Parathyroid adenoma (tissue), 2 donors: ENCODE data around the gene P4HA2.

Experiments used
- H2AFZ ChIP-seq: fragments of 300-600 bp; sonication (generic); one replicate; pipeline ENCODE4 v1.7.0; 2017; ENCODE audit warnings: antibody characterized with exemption, mild to moderate bottlenecking
- H3K27ac ChIP-seq: fragments of 300-600 bp; sonication (generic); one replicate; pipeline ENCODE4 v1.7.0; 2017
- H3K27me3 ChIP-seq: fragments of 300-600 bp; sonication (generic); one replicate; pipeline ENCODE4 v1.7.0; 2017; ENCODE audit warnings: low read length; ENCODE audit not compliant: control insufficient read depth, insufficient read depth
- H3K36me3 ChIP-seq: fragments of 300-600 bp; sonication (generic); one replicate; pipeline ENCODE4 v1.7.0; 2017; ENCODE audit warnings: low read length; ENCODE audit not compliant: control insufficient read depth, insufficient read depth
- H3K4me1 ChIP-seq: fragments of 300-600 bp; sonication (generic); one replicate; pipeline ENCODE4 v1.7.0; 2017; ENCODE audit warnings: control low read depth
- H3K4me2 ChIP-seq: fragments of 300-600 bp; sonication (generic); one replicate; pipeline ENCODE4 v1.7.0; 2017; ENCODE audit warnings: low read length
- H3K4me3 ChIP-seq: fragments of 300-600 bp; sonication (generic); one replicate; pipeline ENCODE4 v1.7.0; 2017; ENCODE audit warnings: low read depth, low read length
- H3K79me2 ChIP-seq: fragments of 300-600 bp; sonication (generic); one replicate; pipeline ENCODE4 v1.7.0; 2017; ENCODE audit warnings: control low read depth
- H3K9ac ChIP-seq: fragments of 300-600 bp; sonication (generic); one replicate; pipeline ENCODE4 v1.7.0; 2017; ENCODE audit warnings: mild to moderate bottlenecking
- H3K9me3 ChIP-seq: fragments of 300-600 bp; sonication (generic); one replicate; pipeline ENCODE4 v1.7.0; 2017; ENCODE audit warnings: low read length; ENCODE audit not compliant: control insufficient read depth
- CTCF ChIP-seq: fragments of 300-600 bp; sonication (generic); IDR thresholded peaks from one replicate; pipeline ENCODE4 v1.7.0; 2017; ENCODE audit warnings: antibody characterized with exemption, mild to moderate bottlenecking
- donor health status: primary hyperparathyroidism.

The P4HA2 gene

DNA sequence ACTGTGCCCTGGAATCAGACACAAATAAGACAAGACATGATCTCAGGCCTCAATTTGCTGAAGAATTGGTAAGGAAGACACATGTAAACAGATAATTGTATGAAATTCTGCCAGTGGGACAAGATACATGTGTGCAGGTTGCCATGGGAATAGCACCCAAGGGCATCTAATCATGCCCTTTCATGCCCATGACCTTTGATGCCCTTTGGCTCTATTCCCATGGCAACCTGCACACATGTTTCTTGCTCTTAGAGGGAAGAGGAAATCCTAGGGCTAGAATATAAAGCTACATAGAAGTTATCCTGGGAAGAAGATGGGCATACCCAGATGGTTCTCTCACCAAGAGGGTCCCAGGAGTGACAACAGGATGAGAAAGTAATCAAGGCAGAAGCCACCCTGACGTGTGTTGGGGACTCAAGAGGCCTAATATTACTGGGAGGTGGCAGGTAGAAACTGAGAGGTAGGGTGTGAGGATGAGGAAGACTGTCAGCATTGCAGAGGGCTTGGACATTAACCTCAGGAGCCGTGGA is 34.4 kb downstream of the P4HA2 start:
- Histone ChIP-seq H3K4me1 (no peaks in the 10 kb centered on the region), H3K27me3 (no peaks in the 10 kb centered on the region), H3K4me2 (no peak overlapping the region), H3K36me3 (no peaks in the 10 kb centered on the region), H3K9ac (no peak overlapping the region), H3K27ac (no peak overlapping the region), H2AFZ (no peak overlapping the region), H3K79me2 (no peaks in the 10 kb centered on the region), H3K4me3 (no peak overlapping the region), H3K9me3 (no peaks in the 10 kb centered on the region)
- no peak for TF ChIP-seq CTCF

- H3K79me2 ChIP-seq: no peaks in the 10 kb centered on the region
- no peaks in the 10 kb centered on the region for H3K27me3 ChIP-seq
- no peak overlapping the region for H2AFZ ChIP-seq
- no peak overlapping the region for H3K27ac ChIP-seq
- no peaks in the 10 kb centered on the region for H3K9me3 ChIP-seq
- TF ChIP-seq CTCF: peak; percentile 75
- no peaks in the 10 kb centered on the region for H3K4me1 ChIP-seq
- no peaks in the 10 kb centered on the region for H3K36me3 ChIP-seq
- no peak overlapping the region for H3K9ac ChIP-seq
- no peak overlapping the region for H3K4me2 ChIP-seq
- no peak overlapping the region for H3K4me3 ChIP-seq
These were observed 37.4 kb downstream of the P4HA2 start for GRCh38 chr5:132190161-132190817.

- H3K36me3 ChIP-seq: no peaks in the 10 kb centered on the region
- no peak overlapping the region for H2AFZ ChIP-seq
- H3K27me3 ChIP-seq: no peaks in the 10 kb centered on the region
- no peaks in the 10 kb centered on the region for H3K79me2 ChIP-seq
- no peak overlapping the region for H3K4me2 ChIP-seq
- no peaks in the 10 kb centered on the region for H3K4me1 ChIP-seq
- no peak for TF ChIP-seq CTCF
- no peak overlapping the region for H3K4me3 ChIP-seq
- no peak overlapping the region for H3K9ac ChIP-seq
- no peak overlapping the region for H3K27ac ChIP-seq
- H3K9me3 ChIP-seq: no peaks in the 10 kb centered on the region
These were observed 43.1 kb downstream of the P4HA2 start for GRCh38 chr5:132184588-132184987.

- Histone ChIP-seq H3K9me3 (no peaks in the 10 kb centered on the region), H3K4me1 (no peaks in the 10 kb centered on the region), H3K4me2 (no peak overlapping the region), H3K4me3 (no peak overlapping the region), H3K9ac (no peak overlapping the region), H3K36me3 (no peaks in the 10 kb centered on the region), H3K27ac (no peak overlapping the region), H2AFZ (no peak overlapping the region), H3K79me2 (no peaks in the 10 kb centered on the region), H3K27me3 (no peaks in the 10 kb centered on the region)
- no peak for TF ChIP-seq CTCF
These were observed 43.9 kb downstream of the P4HA2 start for GRCh38 chr5:132183723-132184122.
